ENCODE data around the gene NXF1.
A peak's percentile ranks its signal among the peaks of the same experiment; 100 is the strongest.
"Not testable (repeated sequence)": the region's sequence is repeated elsewhere in the genome, so short reads cannot be mapped to it uniquely, and the experiment has no call there.

NXF1 gene

GRCh38 chr11:62787005-62787759 lies 18.1 kb downstream of the NXF1 start, which contains the start of gene TMEM179B:
TMEM179B (plus strand) TSS chr11:62787402; CDS start chr11:62787432, 30 bp downstream.
- DNase-seq (ENCODE audit: low read depth in 2 of 2): peak; percentile 97 to 98

GRCh38 chr11:62786318-62787004 lies 18.8 kb downstream of the NXF1 start:
- DNase-seq (ENCODE audit: low read depth in 2 of 2): peak; percentile 69 to 81

- no peak for DNase-seq (ENCODE audit: low read depth in 2 of 2)
These were observed 22.5 kb downstream of the NXF1 start for GRCh38 chr11:62782753-62783152.

GRCh38 chr11:62778441-62778840 lies 26.8 kb downstream of the NXF1 start:
- no peak for DNase-seq (ENCODE audit: low read depth in 2 of 2)

- DNase-seq (ENCODE audit: low read depth in 2 of 2): no peak
These were observed 27.9 kb downstream of the NXF1 start for GRCh38 chr11:62777389-62777788.

- no peak for DNase-seq (ENCODE audit: low read depth in 2 of 2)
These were observed 29.6 kb downstream of the NXF1 start for GRCh38 chr11:62775646-62776045.

GRCh38 chr11:62774407-62774806 lies 30.8 kb downstream of the NXF1 start:
- no peak for DNase-seq (ENCODE audit: low read depth in 2 of 2)

- DNase-seq (ENCODE audit: low read depth in 2 of 2): peak; percentile 88 to 97
These were observed 33.9 kb downstream of the NXF1 start, which contains the start of gene TAF6L for GRCh38 chr11:62771144-62772021. TAF6L (plus strand) TSS chr11:62771396; CDS start chr11:62775784, 4,388 bp downstream.

GRCh38 chr11:62770778-62771143 lies 34.5 kb downstream of the NXF1 start:
- no peak for DNase-seq (ENCODE audit: low read depth in 2 of 2)

- DNase-seq (ENCODE audit: low read depth in 2 of 2): peak in 1 of 2 experiments; percentile 9
These were observed 44.4 kb downstream of the NXF1 start for GRCh38 chr11:62760867-62761227.

- DNase-seq (ENCODE audit: low read depth in 2 of 2): no peak
These were observed 47.1 kb downstream of the NXF1 start for GRCh38 chr11:62757846-62758788.

- no peak for DNase-seq (ENCODE audit: low read depth in 2 of 2)
These were observed 50.1 kb downstream of the NXF1 start for GRCh38 chr11:62755086-62755615.

- peak; percentile 94 to 96 for DNase-seq (ENCODE audit: low read depth in 2 of 2)
These were observed 51.3 kb downstream of the NXF1 start, which contains the start of gene ZBTB3 for GRCh38 chr11:62753736-62754603. ZBTB3 (minus strand) TSS chr11:62754160; CDS start chr11:62753664, 496 bp downstream.

- DNase-seq (ENCODE audit: low read depth in 2 of 2): no peak
These were observed 52.1 kb downstream of the NXF1 start for GRCh38 chr11:62752994-62753735.

- DNase-seq (ENCODE audit: low read depth in 2 of 2): no peak
These were observed 53.0 kb downstream of the NXF1 start for GRCh38 chr11:62752177-62752785.

GRCh38 chr11:62749931-62750330 lies 55.3 kb downstream of the NXF1 start:
- not testable (repeated sequence) for DNase-seq (ENCODE audit: low read depth in 2 of 2)

GRCh38 chr11:62747475-62748160 lies 57.6 kb downstream of the NXF1 start:
- DNase-seq (ENCODE audit: low read depth in 2 of 2): no peak
